Neural crest cell (in vitro differentiated cells): ENCODE data around the gene TMF1. TPM values are rescaled to one million over a fixed set of nuclear protein-coding genes. Genes with fewer than 3 reads are reported as not detected.

Source experiments
- DNase-seq: peaks from one replicate; pipeline ENCODE4 v3.0.0; 2021; ENCODE audit warnings: low read depth, mixed read lengths, low spot score
- H3K27ac Mint-ChIP-seq: one replicate; pipeline ENCODE4 v1.8.0; 2021; ENCODE audit warnings: mild to moderate bottlenecking, mixed read lengths; ENCODE audit not compliant: unreplicated experiment
- H3K27me3 Mint-ChIP-seq: 2 replicates; pipeline ENCODE4 v1.8.0; 2021; ENCODE audit warnings: low read depth, mild to moderate bottlenecking, mixed read lengths
- H3K36me3 Mint-ChIP-seq: 2 replicates; pipeline ENCODE4 v1.8.0; 2021; ENCODE audit warnings: low read depth, mild to moderate bottlenecking, mixed read lengths
- H3K4me1 Mint-ChIP-seq: 2 replicates; pipeline ENCODE4 v1.8.0; 2021; ENCODE audit warnings: mixed read lengths
- H3K4me3 Mint-ChIP-seq: one replicate; pipeline ENCODE4 v1.8.0; 2021; ENCODE audit warnings: mild to moderate bottlenecking, mixed read lengths
- H3K9me3 Mint-ChIP-seq: 2 replicates; pipeline ENCODE4 v1.8.0; 2021; ENCODE audit warnings: mixed read lengths
- CTCF ChIP-seq: fragments of 200-600 bp; sonication (generic); conservative IDR thresholded peaks from 2 replicates; pipeline ENCODE4 v1.5.0; 2021; ENCODE audit warnings: antibody characterized with exemption, mild to moderate bottlenecking
- total RNA-seq: library from RNA; stranded (reverse); gene quantifications from 2 replicates; pipeline ENCODE4 v1.2.1, GENCODE V29; 2021

Gene TMF1
- total RNA-seq, 1 donor from 2014 or later, result 18.5 TPM

GRCh38 chr3:69016901-69017300, 35.2 kb downstream of the TMF1 start:
- Mint-ChIP-seq H3K27ac (no peak overlapping the region), H3K27me3 (no peaks in the 10 kb centered on the region), H3K9me3 (no peaks in the 10 kb centered on the region), H3K4me1 (peaks cover 20% of the 10 kb centered on the region), H3K4me3 (peak overlapping the region; percentile 1), H3K36me3 (no peaks in the 10 kb centered on the region)
- DNase-seq, result no peak
- no peak for TF ChIP-seq CTCF

GRCh38 chr3:69016102-69016501, 36.0 kb downstream of the TMF1 start:
- H3K4me3 Mint-ChIP-seq, result no peak overlapping the region
- no peaks in the 10 kb centered on the region for H3K36me3 Mint-ChIP-seq
- no peak for TF ChIP-seq CTCF
- H3K4me1 Mint-ChIP-seq, result peaks cover 25% of the 10 kb centered on the region
- H3K27me3 Mint-ChIP-seq, result no peaks in the 10 kb centered on the region
- DNase-seq, result no peak
- no peak overlapping the region for H3K27ac Mint-ChIP-seq
- no peaks in the 10 kb centered on the region for H3K9me3 Mint-ChIP-seq

GRCh38 chr3:69014022-69014580, 38.0 kb downstream of the TMF1 start:
- Mint-ChIP-seq H3K36me3 (no peaks in the 10 kb centered on the region), H3K9me3 (no peaks in the 10 kb centered on the region), H3K4me1 (peaks cover 45% of the 10 kb centered on the region), H3K27ac (no peak overlapping the region), H3K27me3 (no peaks in the 10 kb centered on the region), H3K4me3 (peak overlapping the region; percentile 65)
- no peak for DNase-seq
- TF ChIP-seq CTCF, result no peak

GRCh38 chr3:69013253-69014021, 38.7 kb downstream of the TMF1 start, which contains the start of gene EOGT:
Gene EOGT, minus strand, starts transcription at chr3:69013684. Its CDS starts 3,838 bp downstream, at chr3:69009846.
- H3K4me3 Mint-ChIP-seq, result peak within 1 kb of the TSS; percentile 89
- H3K27ac Mint-ChIP-seq, result no peak within 1 kb of the TSS
- no peaks in the 10 kb centered on the region for H3K36me3 Mint-ChIP-seq
- DNase-seq, result peak; percentile 81
- no peaks in the 10 kb centered on the region for H3K27me3 Mint-ChIP-seq
- H3K9me3 Mint-ChIP-seq, result no peaks in the 10 kb centered on the region
- TF ChIP-seq CTCF, result peak; percentile 69
- H3K4me1 Mint-ChIP-seq, result peaks cover 52% of the 10 kb centered on the region

GRCh38 chr3:69012800-69013252, 39.3 kb downstream of the TMF1 start:
- peak overlapping the region; percentile 89 for H3K4me3 Mint-ChIP-seq
- peak; percentile 44 for DNase-seq
- H3K36me3 Mint-ChIP-seq, result peaks cover 3% of the 10 kb centered on the region
- H3K4me1 Mint-ChIP-seq, result peaks cover 57% of the 10 kb centered on the region
- no peaks in the 10 kb centered on the region for H3K9me3 Mint-ChIP-seq
- H3K27ac Mint-ChIP-seq, result no peak overlapping the region
- no peaks in the 10 kb centered on the region for H3K27me3 Mint-ChIP-seq
- TF ChIP-seq CTCF, result no peak
